Naive thymus-derived CD4-positive, alpha-beta T cell (primary cell): ENCODE data around the gene OR52E6. TPM values are rescaled to one million over a fixed set of nuclear protein-coding genes. Genes with fewer than 3 reads are reported as not detected.

Experiments
- polyA plus RNA-seq, 2 donors: library from polyadenylated mRNA; unstranded; fragments of 300-500 nt; fragmentation: Illumina TruSeq; gene quantifications; one replicate each; pipeline ENCODE4 v1.2.3, GENCODE V29; 2021
- total RNA-seq, 6 experiments: library from RNA in 5 of 6; stranded (reverse) in 5 of 6; gene quantifications; 1 replicate in 5 of 6; 2 replicates in 1 of 6; pipeline ENCODE4 v1.2.3 and lab custom pipeline; 2021 to 2026

OR52E6 gene
- total and polyA plus RNA-seq, 7 experiments from 2014 or later: not detected

Other genes starting within 250 kb of the OR52E6 start
- gene TRIM6, start 245.3 kb downstream of the OR52E6 start, total RNA-seq: under 1 TPM in 1 of 5 experiments, not detected in 4; 0.36 TPM
- gene TRIM6, start 245.3 kb downstream of the OR52E6 start, polyA plus RNA-seq: not detected
- 10 to 100 TPM in 4 of 5 experiments, 1 to 10 TPM in 1; 5.8 to 14.2 (median 10.8) TPM for gene TRIM34, start 216.9 kb downstream of the OR52E6 start, total RNA-seq
- gene TRIM34, start 216.9 kb downstream of the OR52E6 start, polyA plus RNA-seq: 10 to 100 TPM; 10.8 to 12.6 TPM
- gene TRIM5, start 156.8 kb downstream of the OR52E6 start, total RNA-seq: 10 to 100 TPM; 16.9 to 36.8 (median 26.2) TPM
- 10 to 100 TPM; 10.3 to 10.5 TPM for gene TRIM5, start 156.8 kb downstream of the OR52E6 start, polyA plus RNA-seq
- gene TRIM22, start 152.1 kb downstream of the OR52E6 start, total RNA-seq: 100 to 1,000 TPM; 229 to 340 (median 258) TPM
- 100 to 1,000 TPM; 121 to 184 TPM for gene TRIM22, start 152.1 kb downstream of the OR52E6 start, polyA plus RNA-seq
- gene OR56B1, start 105.4 kb downstream of the OR52E6 start, total RNA-seq: 1 to 10 TPM in 1 of 5 experiments, under 1 TPM in 4; 0.19 to 1.4 (median 0.71) TPM
- gene OR56B1, start 105.4 kb downstream of the OR52E6 start, polyA plus RNA-seq: under 1 TPM in 1 of 2 donors, not detected in 1; 0.11 TPM
- 1 to 10 TPM; 1.0 to 2.8 (median 2.4) TPM for gene OR52N4, start 87.7 kb downstream of the OR52E6 start, total RNA-seq
- under 1 TPM; 0.25 to 0.33 TPM for gene OR52N4, start 87.7 kb downstream of the OR52E6 start, polyA plus RNA-seq
- gene OR52N5, start 58.5 kb downstream of the OR52E6 start, total RNA-seq: not detected
- gene OR52N5, start 58.5 kb downstream of the OR52E6 start, polyA plus RNA-seq: not detected
- gene OR52N1, start 50.6 kb downstream of the OR52E6 start, total RNA-seq: not detected
- not detected for gene OR52N1, start 50.6 kb downstream of the OR52E6 start, polyA plus RNA-seq
- not detected for gene OR52N2, start 33.0 kb downstream of the OR52E6 start, total RNA-seq
- not detected for gene OR52N2, start 33.0 kb downstream of the OR52E6 start, polyA plus RNA-seq
- not detected for gene OR52E8, start 15.8 kb upstream of the OR52E6 start, total RNA-seq
- not detected for gene OR52E8, start 15.8 kb upstream of the OR52E6 start, polyA plus RNA-seq
- not detected for gene OR52E4, start 38.7 kb upstream of the OR52E6 start, total RNA-seq
- not detected for gene OR52E4, start 38.7 kb upstream of the OR52E6 start, polyA plus RNA-seq
- not detected for gene OR52E5, start 51.3 kb upstream of the OR52E6 start, total RNA-seq
- not detected for gene OR52E5, start 51.3 kb upstream of the OR52E6 start, polyA plus RNA-seq
- not detected for gene OR56A3, start 100.4 kb upstream of the OR52E6 start, total RNA-seq
- not detected for gene OR56A3, start 100.4 kb upstream of the OR52E6 start, polyA plus RNA-seq
- not detected for gene OR56A5, start 126.6 kb upstream of the OR52E6 start, total RNA-seq
- not detected for gene OR56A5, start 126.6 kb upstream of the OR52E6 start, polyA plus RNA-seq
- gene OR52L1, start 145.1 kb upstream of the OR52E6 start, total RNA-seq: not detected
- not detected for gene OR52L1, start 145.1 kb upstream of the OR52E6 start, polyA plus RNA-seq
- gene OR56A4, start 165.0 kb upstream of the OR52E6 start, total RNA-seq: under 1 TPM in 2 of 5 experiments, not detected in 3; 0.07 to 0.08 TPM
- not detected for gene OR56A4, start 165.0 kb upstream of the OR52E6 start, polyA plus RNA-seq
- not detected for gene OR56A1, start 188.9 kb upstream of the OR52E6 start, total RNA-seq
- gene OR56A1, start 188.9 kb upstream of the OR52E6 start, polyA plus RNA-seq: not detected